Mucosa of descending colon (tissue), 3 donors: ENCODE data around the gene IFNA1. TPM values are rescaled to one million over a fixed set of nuclear protein-coding genes. Genes with fewer than 3 reads are reported as not detected.
"Not testable (repeated sequence)": the region's sequence is repeated elsewhere in the genome, so short reads cannot be mapped to it uniquely, and the experiment has no call there.

Source experiments
- ATAC-seq: fragments of 200-7000 bp; cut with Tn5 transposase; one replicate; pipeline ENCODE4 v1.9.1; 2020; ENCODE audit warnings: mild to moderate bottlenecking, moderate library complexity
- DNase-seq, 3 donors: peaks; one replicate each; pipeline ENCODE4 v3.0.0-alpha.2; 2020
- H3K36me3 ChIP-seq: fragments of 200-600 bp; one replicate; pipeline ENCODE4 v1.8.0; 2021; ENCODE audit warnings: low read depth, mild to moderate bottlenecking
- H3K4me1 ChIP-seq: fragments of 200-600 bp; one replicate; pipeline ENCODE4 v1.8.0; 2021; ENCODE audit warnings: low read depth, mild to moderate bottlenecking
- H3K4me3 ChIP-seq: fragments of 200-600 bp; one replicate; pipeline ENCODE4 v1.8.0; 2021; ENCODE audit warnings: mild to moderate bottlenecking
- H3K9me3 ChIP-seq: fragments of 200-600 bp; one replicate; pipeline ENCODE4 v1.8.0; 2021; ENCODE audit warnings: mild to moderate bottlenecking
- intact Hi-C, 2 donors: fragments of 100-400 bp; cut with DNase I in 1 of 2; cut with micrococcal nuclease in 1 of 2; formaldehyde crosslinking; loops; one replicate each; pipeline versions ENCODE4 v1.11.0 to v1.11.1; 2022; cut with DNase I, micrococcal nuclease
- total RNA-seq, 3 donors: library from RNA; stranded (reverse); fragmentation: NEBNext Ultra II Directional in 2 of 3; extraction: Animal tissue kit (Norgen Biotek cat#: 25700) in 2 of 3; gene quantifications; one replicate each; pipeline versions ENCODE4 v1.2.1 to v1.2.4, GENCODE V29; 2021 to 2023
- TF ChIP-seq, protein P1 (sequence below): fragments of 200-600 bp; IDR thresholded peaks from one replicate; pipeline ENCODE4 v1.8.0; 2022; ENCODE audit warnings: antibody characterized with exemption, mild to moderate bottlenecking
- donor health status: DM: no; HTN: no; CAD: no; lungs with moderate emphysema.
- donor health status: DM: no; HTN: no; CAD: no.
- donor health status: DM: no; HTN: yes; CAD: no.

Gene IFNA1
- total RNA-seq, 3 donors from 2014 or later, result not detected

DNA sequence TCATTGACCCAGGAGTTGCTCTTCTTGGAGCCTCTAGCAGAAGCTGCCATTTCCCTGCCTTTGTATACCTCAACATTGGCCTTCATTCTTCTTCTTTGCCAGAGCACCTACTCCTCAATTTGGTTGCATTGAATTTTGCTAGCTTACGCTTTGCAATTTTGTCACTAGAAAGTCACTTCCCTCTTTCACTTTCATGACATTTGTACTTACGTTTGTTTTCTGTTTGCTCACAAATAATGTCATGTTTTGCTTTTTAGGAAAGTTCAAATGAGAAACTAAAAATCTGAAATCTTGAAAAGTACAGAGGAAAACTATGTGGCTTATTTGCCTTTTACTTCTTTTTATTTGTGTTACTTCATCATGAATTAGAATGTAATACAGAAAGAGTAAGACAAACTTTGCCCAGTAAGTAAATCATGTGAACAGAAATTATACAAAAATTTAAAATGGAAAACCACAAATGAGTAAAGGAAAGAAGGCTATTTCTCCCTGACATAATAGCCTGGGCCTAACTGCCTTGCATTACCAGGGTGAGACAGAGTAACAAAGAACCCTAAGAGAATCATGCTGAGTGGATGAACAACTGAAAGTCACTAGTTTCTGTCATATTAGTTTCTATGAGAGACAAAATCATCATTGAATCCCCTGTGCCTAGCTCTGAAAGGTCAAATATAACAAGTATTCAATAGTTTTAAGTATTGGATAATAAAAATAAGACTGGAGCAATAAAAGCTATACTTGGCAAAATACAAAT, 7.4 kb upstream of the IFNA1 start:
- Histone ChIP-seq H3K36me3 (no peaks in the 10 kb centered on the region), H3K9me3 (no peaks in the 10 kb centered on the region), H3K4me3 (no peak overlapping the region), H3K4me1 (no peaks in the 10 kb centered on the region)
- intact Hi-C loops, result no loop called here
- ATAC-seq (no peak), DNase-seq (no peak)
- TF ChIP-seq, protein P1, sequence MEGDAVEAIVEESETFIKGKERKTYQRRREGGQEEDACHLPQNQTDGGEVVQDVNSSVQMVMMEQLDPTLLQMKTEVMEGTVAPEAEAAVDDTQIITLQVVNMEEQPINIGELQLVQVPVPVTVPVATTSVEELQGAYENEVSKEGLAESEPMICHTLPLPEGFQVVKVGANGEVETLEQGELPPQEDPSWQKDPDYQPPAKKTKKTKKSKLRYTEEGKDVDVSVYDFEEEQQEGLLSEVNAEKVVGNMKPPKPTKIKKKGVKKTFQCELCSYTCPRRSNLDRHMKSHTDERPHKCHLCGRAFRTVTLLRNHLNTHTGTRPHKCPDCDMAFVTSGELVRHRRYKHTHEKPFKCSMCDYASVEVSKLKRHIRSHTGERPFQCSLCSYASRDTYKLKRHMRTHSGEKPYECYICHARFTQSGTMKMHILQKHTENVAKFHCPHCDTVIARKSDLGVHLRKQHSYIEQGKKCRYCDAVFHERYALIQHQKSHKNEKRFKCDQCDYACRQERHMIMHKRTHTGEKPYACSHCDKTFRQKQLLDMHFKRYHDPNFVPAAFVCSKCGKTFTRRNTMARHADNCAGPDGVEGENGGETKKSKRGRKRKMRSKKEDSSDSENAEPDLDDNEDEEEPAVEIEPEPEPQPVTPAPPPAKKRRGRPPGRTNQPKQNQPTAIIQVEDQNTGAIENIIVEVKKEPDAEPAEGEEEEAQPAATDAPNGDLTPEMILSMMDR, result no peak

DNA sequence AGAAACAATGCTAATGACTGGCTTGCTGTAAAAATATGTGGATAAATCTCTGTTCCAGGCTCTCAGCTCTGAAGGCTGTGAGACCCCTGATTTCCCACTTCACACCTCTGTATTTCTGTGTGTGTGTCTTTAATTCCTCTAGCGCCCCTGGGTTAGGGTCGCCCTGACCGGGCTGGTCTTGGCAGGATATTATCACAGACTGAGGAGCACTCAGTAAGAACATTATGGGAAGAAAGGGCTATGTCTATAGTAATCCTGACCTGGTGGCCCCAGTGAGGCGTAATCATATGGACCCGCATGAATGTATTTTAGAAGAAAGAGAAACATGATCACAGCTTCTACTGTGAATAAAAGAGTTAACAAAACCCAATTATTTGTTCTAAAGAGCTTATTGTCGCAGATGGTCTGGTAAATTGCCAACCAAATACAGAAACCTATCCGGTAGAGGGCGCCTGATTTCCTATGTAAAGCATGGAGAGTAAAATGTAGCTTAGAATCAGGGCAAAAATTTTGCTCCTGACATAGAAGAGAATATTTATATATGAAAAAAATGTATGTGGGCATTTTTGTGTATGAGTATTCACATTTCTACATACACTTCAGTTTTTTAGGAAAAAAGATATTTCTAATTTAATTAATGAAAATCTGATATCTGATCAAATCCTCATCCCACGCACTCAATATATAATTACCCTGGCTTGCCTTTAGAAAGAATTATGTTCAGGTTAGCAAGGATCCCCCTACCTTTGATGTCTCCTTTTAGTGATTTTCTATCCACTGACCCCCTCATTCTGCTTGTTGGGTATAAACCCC, 5.8 kb upstream of the IFNA1 start:
- no peaks in the 10 kb centered on the region for H3K36me3 ChIP-seq
- peak in 1 of 3 donors; percentile 85 for DNase-seq
- no peak overlapping the region for H3K4me3 ChIP-seq
- ATAC-seq, result no peak
- intact Hi-C loops, result no loop called here
- no peaks in the 10 kb centered on the region for H3K4me1 ChIP-seq
- TF ChIP-seq, protein P1, result peak; percentile 24
- H3K9me3 ChIP-seq, result no peaks in the 10 kb centered on the region

DNA sequence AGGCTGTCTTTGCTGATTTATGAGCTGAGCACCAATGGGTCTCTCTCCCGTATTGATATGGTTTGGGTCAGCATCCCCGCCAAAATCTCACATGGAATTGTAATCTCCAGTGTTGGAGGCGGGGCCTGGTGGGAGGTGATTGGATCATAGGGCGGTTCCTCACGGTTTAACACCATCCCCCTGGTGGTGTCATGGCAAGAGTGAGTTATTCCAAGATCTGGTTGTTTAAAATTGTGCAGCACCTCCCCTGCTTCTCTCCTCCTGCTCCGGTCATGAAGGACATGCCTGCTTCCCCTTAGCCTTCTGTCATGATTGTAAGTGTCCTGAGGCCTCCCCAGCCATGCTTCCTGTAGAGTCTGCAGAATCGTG, 5.2 kb upstream of the IFNA1 start:
- intact Hi-C loops, DNase-seq, H3K4me1 ChIP-seq, H3K9me3 ChIP-seq, ATAC-seq, H3K4me3 ChIP-seq, H3K36me3 ChIP-seq: not testable (repeated sequence)

DNA sequence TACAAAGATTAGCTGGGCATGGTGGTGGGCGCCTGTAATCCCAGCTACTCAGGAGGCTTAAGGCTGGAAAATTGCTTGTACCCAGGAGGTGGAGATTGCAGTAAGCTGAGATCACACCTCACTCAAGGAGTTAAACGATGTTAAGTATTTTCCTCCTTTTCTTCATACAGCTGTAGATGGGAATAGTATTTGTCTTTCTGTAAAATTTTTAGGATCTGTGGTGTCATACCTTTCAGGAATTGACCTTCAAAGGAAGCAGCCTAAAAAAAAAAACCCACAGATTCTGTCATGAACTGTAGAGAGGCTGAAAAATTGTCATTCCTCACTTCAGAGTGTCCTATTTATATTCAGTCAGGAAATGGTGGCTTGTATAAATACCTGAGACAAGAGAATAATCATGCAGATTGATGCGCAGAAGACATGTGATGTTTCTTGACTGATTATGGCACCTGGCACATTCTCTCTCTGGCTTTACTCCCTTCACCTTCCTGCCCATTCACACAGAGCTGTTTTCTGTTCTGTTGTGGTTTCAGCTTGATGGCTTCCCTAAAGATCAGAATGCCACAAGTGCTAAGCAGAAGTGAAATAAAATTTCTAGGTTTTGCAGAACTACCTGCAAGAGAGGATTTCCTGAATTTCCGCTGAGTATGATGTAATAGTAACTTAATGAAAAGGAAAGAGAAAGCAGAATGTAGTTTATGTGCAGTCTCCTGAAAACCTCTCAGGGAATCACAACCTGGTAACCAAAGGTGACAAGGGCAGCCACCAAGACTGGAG, 3.8 kb downstream of the IFNA1 start:
- Histone ChIP-seq H3K9me3 (no peaks in the 10 kb centered on the region), H3K36me3 (no peaks in the 10 kb centered on the region), H3K4me1 (no peaks in the 10 kb centered on the region), H3K4me3 (no peak overlapping the region)
- intact Hi-C loops, result no loop called here
- DNase-seq, result no peak
- TF ChIP-seq, protein P1, result no peak
- peak; percentile 55 for ATAC-seq

DNA sequence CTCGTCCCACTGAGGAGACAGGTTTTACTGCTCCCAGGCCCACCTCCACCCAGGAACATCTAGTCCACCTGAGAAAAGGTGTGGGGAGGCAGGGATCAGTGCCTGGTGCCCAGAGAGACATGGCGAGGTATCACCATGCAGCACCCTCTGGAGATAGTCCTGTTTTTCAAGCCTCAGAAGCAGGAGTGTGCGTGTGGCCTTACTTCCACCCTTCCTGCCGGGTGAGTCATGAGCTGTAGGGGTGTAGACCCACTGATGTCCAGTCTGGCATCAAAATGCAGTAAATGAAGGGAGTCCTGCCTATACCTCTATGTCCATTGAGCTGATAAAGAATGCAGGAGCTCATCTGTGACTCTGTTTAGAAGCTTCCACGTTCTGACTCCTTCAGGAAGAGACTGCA, 9.1 kb downstream of the IFNA1 start:
- ATAC-seq, intact Hi-C loops: not testable (repeated sequence)

DNA sequence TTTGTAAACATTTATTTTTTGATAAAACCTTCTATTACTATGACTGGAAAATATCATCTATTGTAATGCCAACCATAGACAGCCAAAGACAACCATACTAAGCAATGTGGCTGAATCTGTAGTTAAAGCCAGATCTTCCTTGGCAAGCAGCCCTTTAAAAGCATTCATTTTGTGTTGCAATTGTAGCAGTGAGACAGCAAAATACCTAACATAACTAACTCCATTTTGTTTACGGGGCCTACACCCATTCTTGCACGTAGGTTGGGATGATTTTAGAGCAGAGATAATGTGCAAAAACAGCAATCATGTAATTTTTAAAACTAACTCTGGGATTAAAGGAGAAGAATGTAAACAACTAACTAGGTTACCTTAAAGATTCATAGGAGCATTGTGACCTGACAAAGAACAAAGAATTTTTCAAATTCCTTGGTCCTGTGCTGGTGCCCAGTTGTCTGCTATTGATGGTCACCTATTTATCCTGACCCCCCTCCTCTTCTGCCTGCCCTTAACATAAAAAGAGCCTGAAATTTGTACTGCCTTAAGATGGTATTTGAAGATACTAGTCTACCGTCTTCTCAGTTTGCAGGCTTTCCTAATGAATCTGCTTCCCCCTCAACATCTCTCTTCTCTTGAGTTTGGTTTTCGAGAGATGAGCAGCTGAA, 10.6 kb downstream of the IFNA1 start:
- no peak for DNase-seq
- ATAC-seq, result no peak
- Histone ChIP-seq H3K4me1 (no peaks in the 10 kb centered on the region), H3K4me3 (no peak overlapping the region), H3K36me3 (no peaks in the 10 kb centered on the region), H3K9me3 (no peaks in the 10 kb centered on the region)
- TF ChIP-seq, protein P1, result no peak
- intact Hi-C loops, result loop anchor here in 1 of 2 donors (5.0 kb wide), 1 partner anchor 129 kb away; no protein-coding TSS in a partner anchor

More for the DNA sequence above, 9.1 kb downstream of the IFNA1 start:
- not testable (repeated sequence) for H3K9me3 ChIP-seq, H3K4me1 ChIP-seq, H3K4me3 ChIP-seq, DNase-seq, H3K36me3 ChIP-seq
